Fibroblast of lung (primary cell): Measurements from ENCODE around the gene ATP4A. TPM values are rescaled to one million over a fixed set of nuclear protein-coding genes. Genes with fewer than 3 reads are reported as not detected.

ENCODE experiments used
- DNase-seq, 2 donors: peaks; one replicate each; pipeline versions ENCODE4 v3.0.0 to v3.0.0-alpha.2; 2010; ENCODE audit warnings: low read depth in 2 of 2
- H2AFZ ChIP-seq: 2 replicates; pipeline ENCODE4 v1.5.1; 2012; ENCODE audit warnings: low read length, control low read depth, inconsistent platforms
- H3K27ac ChIP-seq: 2 replicates; pipeline ENCODE4 v1.5.1; 2011; ENCODE audit warnings: low read length, control low read depth; ENCODE audit not compliant: insufficient read depth
- H3K27me3 ChIP-seq: 2 replicates; pipeline ENCODE4 v1.5.1; 2011; ENCODE audit warnings: mild to moderate bottlenecking, low read length; ENCODE audit not compliant: control insufficient read depth, insufficient read depth
- H3K36me3 ChIP-seq: 2 replicates; pipeline ENCODE4 v1.5.1; 2011; ENCODE audit warnings: low read length; ENCODE audit not compliant: control insufficient read depth, insufficient read depth
- H3K4me1 ChIP-seq: 2 replicates; pipeline ENCODE4 v1.5.1; 2011; ENCODE audit warnings: low read length; ENCODE audit not compliant: control insufficient read depth, insufficient read depth; ENCODE audit errors: extremely low read depth
- H3K4me2 ChIP-seq: 2 replicates; pipeline ENCODE4 v1.5.1; 2011; ENCODE audit warnings: low read length, control low read depth; ENCODE audit not compliant: insufficient read depth; ENCODE audit errors: extremely low read depth
- H3K4me3 ChIP-seq, 4 experiments: fragments of 200-600 bp in 1 of 4; sonication (generic) in 1 of 4; replicated peaks in 1 of 4; 2 replicates each; pipeline ENCODE4 v1.5.1; 2011 to 2016; ENCODE audit warnings: low read length in 4 of 4, low read depth in 3 of 4, mild to moderate bottlenecking in 3 of 4, control low read depth in 2 of 4, inconsistent platforms in 1 of 4, mixed read lengths in 1 of 4; ENCODE audit not compliant: insufficient read depth in 1 of 4; ENCODE audit errors: control extremely low read depth in 1 of 4
- H3K79me2 ChIP-seq: 2 replicates; pipeline ENCODE4 v1.5.1; 2012; ENCODE audit warnings: mild to moderate bottlenecking, low read length, inconsistent platforms; ENCODE audit not compliant: control insufficient read depth, insufficient read depth
- H3K9ac ChIP-seq: 2 replicates; pipeline ENCODE4 v1.5.1; 2011; ENCODE audit warnings: mild to moderate bottlenecking, low read length, control low read depth; ENCODE audit not compliant: insufficient read depth
- H3K9me3 ChIP-seq: 2 replicates; pipeline ENCODE4 v1.5.1; 2012; ENCODE audit warnings: low read depth, low read length; ENCODE audit not compliant: control insufficient read depth, insufficient read depth
- H4K20me1 ChIP-seq: 2 replicates; pipeline ENCODE4 v1.5.1; 2011; ENCODE audit warnings: low read length; ENCODE audit not compliant: control insufficient read depth, insufficient read depth; ENCODE audit errors: extremely low read depth
- EZH2 ChIP-seq: IDR thresholded peaks from 2 replicates; pipeline ENCODE4 v1.5.1; 2012; ENCODE audit warnings: low read length, control low read depth, mild to moderate bottlenecking; ENCODE audit errors: missing control alignments
- polyA minus RNA-seq: library from RNA; depleted of rRNA, polyadenylated mRNA; stranded (reverse); fragments of >200 nt; gene quantifications from 2 replicates; pipeline ENCODE4 v1.2.3, GENCODE V29; 2011; ENCODE audit warnings: low replicate concordance
- polyA plus RNA-seq, 2 donors: library from polyadenylated mRNA; depleted of rRNA in 1 of 2; stranded (reverse) in 1 of 2; unstranded in 1 of 2; fragments of >200 nt; gene quantifications; 2 replicates each; pipeline ENCODE4 v1.2.1, GENCODE V29; 2011 to 2012; ENCODE audit warnings: missing spikeins in 1 of 2
- total RNA-seq: library from RNA; depleted of rRNA; stranded (reverse); fragments of >200 nt; gene quantifications from 2 replicates; pipeline ENCODE4 v1.2.1, GENCODE V29; 2014
- TF ChIP-seq, protein P1 (sequence below), 2 donors: IDR thresholded peaks in 1 of 2; conservative IDR thresholded peaks in 1 of 2; 1 replicate in 1 of 2; 2 replicates in 1 of 2; pipeline ENCODE4 v1.5.1; 2011 to 2012; ENCODE audit warnings: low read length in 2 of 2, control low read depth in 1 of 2, inconsistent platforms in 1 of 2, low read depth in 1 of 2, mild to moderate bottlenecking in 1 of 2

The ATP4A gene
- total RNA-seq (not detected in 2 replicates), polyA plus RNA-seq (not detected in 2 replicates), polyA minus RNA-seq (not detected in 2 replicates)
- polyA plus RNA-seq (2012) = not detected in 2 replicates

DNA sequence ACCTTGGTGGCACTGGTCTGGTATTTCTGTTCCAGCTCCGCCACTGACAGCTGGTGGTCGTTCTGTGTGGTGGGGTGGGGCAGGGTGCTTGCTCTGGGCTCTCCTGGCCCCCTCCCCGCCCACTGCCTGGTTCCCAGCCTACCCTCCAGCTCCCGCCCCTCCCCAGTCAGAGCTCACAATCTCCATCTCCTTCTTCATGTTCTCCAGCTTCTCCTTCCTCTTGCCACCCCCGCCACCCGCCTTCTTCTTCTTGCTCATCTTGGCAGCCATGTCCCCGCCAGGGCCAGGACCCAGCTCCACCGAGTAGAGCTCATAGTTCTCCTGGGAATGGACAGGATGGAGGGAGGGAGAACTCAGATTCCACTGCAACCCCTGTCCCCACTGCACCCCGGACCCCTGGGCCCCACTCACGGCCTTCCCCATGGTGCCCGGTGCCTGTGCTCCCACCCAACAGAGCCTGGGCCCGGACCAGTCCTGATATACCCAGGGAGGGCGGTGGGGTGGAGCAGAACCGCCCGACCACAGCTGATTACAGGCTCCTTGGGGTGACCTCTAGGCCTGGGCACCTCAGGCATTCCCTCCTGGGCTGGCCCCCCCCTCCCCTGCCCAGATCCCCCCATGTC lies at the start of gene ATP4A:
Gene ATP4A (minus strand): TSS at position 452 of the 623 bp plus-strand sequence. CDS start 29 bp downstream, at position 423.
- Histone ChIP-seq H3K4me2 (no peak within 1 kb of the TSS), H3K27ac (no peak within 1 kb of the TSS), H3K9me3 (no peaks in the 10 kb centered on the region), H3K79me2 (no peaks in the 10 kb centered on the region), H3K9ac (no peak within 1 kb of the TSS), H3K4me3 (no peak within 1 kb of the TSS), H3K4me1 (no peaks in the 10 kb centered on the region), H3K27me3 (peaks cover 20% of the 10 kb centered on the region), H3K36me3 (no peaks in the 10 kb centered on the region), H4K20me1 (no peaks in the 10 kb centered on the region), H2AFZ (no peak within 1 kb of the TSS)
- no peak for DNase-seq
- TF ChIP-seq, protein P1, sequence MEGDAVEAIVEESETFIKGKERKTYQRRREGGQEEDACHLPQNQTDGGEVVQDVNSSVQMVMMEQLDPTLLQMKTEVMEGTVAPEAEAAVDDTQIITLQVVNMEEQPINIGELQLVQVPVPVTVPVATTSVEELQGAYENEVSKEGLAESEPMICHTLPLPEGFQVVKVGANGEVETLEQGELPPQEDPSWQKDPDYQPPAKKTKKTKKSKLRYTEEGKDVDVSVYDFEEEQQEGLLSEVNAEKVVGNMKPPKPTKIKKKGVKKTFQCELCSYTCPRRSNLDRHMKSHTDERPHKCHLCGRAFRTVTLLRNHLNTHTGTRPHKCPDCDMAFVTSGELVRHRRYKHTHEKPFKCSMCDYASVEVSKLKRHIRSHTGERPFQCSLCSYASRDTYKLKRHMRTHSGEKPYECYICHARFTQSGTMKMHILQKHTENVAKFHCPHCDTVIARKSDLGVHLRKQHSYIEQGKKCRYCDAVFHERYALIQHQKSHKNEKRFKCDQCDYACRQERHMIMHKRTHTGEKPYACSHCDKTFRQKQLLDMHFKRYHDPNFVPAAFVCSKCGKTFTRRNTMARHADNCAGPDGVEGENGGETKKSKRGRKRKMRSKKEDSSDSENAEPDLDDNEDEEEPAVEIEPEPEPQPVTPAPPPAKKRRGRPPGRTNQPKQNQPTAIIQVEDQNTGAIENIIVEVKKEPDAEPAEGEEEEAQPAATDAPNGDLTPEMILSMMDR (conservative IDR thresholded peaks at IDR 0.05 in 1 of 2, IDR thresholded peaks at IDR 0.05 in 1 of 2; ENCODE audit: low read depth in 1 of 2, low read length in 2 of 2) = no peak
- no peak for TF ChIP-seq EZH2

- Histone ChIP-seq H3K9me3 (no peaks in the 10 kb centered on the region), H2AFZ (peak within 1 kb of the TSS; percentile 98), H4K20me1 (no peaks in the 10 kb centered on the region), H3K79me2 (no peaks in the 10 kb centered on the region), H3K27ac (peak within 1 kb of the TSS; percentile 86), H3K27me3 (no peaks in the 10 kb centered on the region), H3K4me3 (peak within 1 kb of the TSS; percentile 91 to 96 (median 93)), H3K4me1 (peaks cover 5% of the 10 kb centered on the region), H3K36me3 (peaks cover 3% of the 10 kb centered on the region), H3K4me2 (peak within 1 kb of the TSS; percentile 96), H3K9ac (peak within 1 kb of the TSS; percentile 90)
- no peak for TF ChIP-seq EZH2
- TF ChIP-seq, protein P1 (conservative IDR thresholded peaks at IDR 0.05 in 1 of 2, IDR thresholded peaks at IDR 0.05 in 1 of 2; ENCODE audit: low read depth in 1 of 2, low read length in 2 of 2) = no peak
- DNase-seq = peak; percentile 86 to 90
Observed at GRCh38 chr19:35612559-35613321, 49.3 kb upstream of the ATP4A start, which contains the start of gene HAUS5. Gene HAUS5, plus strand, starts transcription at chr19:35612735. Its CDS starts 60 bp downstream, at chr19:35612795.

DNA sequence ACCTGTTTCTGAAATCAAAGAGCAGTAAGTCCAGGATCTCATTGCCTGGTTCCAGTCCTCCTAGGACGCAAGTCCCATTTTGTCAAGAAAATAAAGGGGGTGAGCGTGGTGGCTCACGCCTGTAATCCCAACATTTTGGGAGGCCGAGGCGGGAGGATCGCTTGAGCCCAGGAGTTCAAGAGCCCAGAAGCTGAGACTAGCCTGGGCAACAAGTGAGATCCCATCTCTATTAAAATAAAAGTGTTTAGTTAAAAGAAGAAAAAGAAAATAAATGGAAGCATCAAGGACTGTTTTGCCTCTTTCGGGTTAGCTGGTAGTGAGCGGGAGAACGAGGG lies 48.7 kb upstream of the ATP4A start:
- Histone ChIP-seq H3K9ac (no peak overlapping the region), H3K79me2 (no peaks in the 10 kb centered on the region), H3K9me3 (no peaks in the 10 kb centered on the region), H3K36me3 (peaks cover 3% of the 10 kb centered on the region), H2AFZ (peak overlapping the region; percentile 81), H4K20me1 (no peaks in the 10 kb centered on the region), H3K27me3 (no peaks in the 10 kb centered on the region), H3K4me3 (peak overlapping the region; percentile 91 to 96 (median 93)), H3K4me1 (peaks cover 5% of the 10 kb centered on the region), H3K27ac (no peak overlapping the region), H3K4me2 (peak overlapping the region; percentile 96)
- TF ChIP-seq, protein P1 (conservative IDR thresholded peaks at IDR 0.05 in 1 of 2, IDR thresholded peaks at IDR 0.05 in 1 of 2; ENCODE audit: low read depth in 1 of 2, low read length in 2 of 2) = no peak
- TF ChIP-seq EZH2 = no peak
- DNase-seq = no peak
